Thoracic aorta endothelial cell (primary cell): ENCODE measurements around the gene TMEM60. TPM values are rescaled to one million over a fixed set of nuclear protein-coding genes. Genes with fewer than 3 reads are reported as not detected.

Source experiments
- total RNA-seq: library from RNA; depleted of rRNA; stranded (reverse); fragments of >200 nt; gene quantifications from 2 replicates; pipeline ENCODE4 v1.2.3, GENCODE V29; 2012

The TMEM60 gene
- total RNA-seq = 10.5 and 15.6 TPM in 2 replicates

GRCh38 chr7:77798394-77799077 is at the start of gene TMEM60, which contains the start of gene PHTF2:
Gene TMEM60 (minus strand): TSS chr7:77798434. CDS start chr7:77794373, 4,061 bp downstream.
Gene PHTF2 (plus strand): TSS chr7:77798773.

Other genes starting within 250 kb of the TMEM60 start
- 16.8 and 19.2 TPM in 2 replicates for gene RSBN1L, start 102.0 kb downstream of the TMEM60 start, total RNA-seq
- 27.7 and 30.4 TPM in 2 replicates for gene PHTF2, start 339 bp upstream of the TMEM60 start, total RNA-seq